ENCODE results near the gene MT3.

DNA sequence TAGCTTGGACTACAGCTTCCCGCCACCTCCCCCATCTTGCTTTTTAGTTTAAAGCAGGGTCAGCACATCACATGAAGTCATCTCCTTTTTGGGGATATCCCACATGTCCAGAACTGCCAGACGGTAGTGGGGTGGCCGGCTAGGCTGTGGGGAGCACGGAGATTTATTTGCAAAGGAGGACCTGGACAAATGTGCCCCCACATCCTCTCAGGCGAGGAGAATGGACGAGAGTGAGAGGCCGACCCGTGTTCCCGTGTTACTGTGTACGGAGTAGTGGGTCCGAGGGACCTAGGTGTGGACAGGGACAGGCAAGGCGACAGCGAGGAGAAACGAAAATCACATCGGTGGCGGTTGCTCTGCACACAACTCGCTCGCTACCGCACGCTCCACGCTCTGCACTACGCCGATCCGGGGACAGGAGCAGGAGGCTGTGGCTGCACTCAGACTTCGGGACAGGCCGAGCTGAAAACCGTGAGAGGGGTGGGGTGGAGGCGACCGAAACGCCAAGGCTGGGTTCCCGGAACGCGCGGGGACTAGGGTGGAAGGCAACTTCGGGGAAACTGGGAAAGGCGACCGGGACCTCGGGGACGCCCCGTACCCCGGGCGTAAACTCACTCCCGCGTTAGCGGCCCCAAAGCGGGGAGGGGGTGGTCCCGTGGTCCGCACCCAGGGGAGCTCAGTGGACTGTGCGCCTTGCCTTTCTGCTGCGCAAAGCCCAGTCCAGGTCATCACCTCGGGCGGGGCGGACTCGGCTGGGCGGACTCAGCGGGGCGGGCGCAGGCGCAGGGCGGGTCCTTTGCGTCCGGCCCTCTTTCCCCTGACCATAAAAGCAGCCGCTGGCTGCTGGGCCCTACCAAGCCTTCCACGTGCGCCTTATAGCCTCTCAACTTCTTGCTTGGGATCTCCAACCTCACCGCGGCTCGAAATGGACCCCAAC is 48.8 kb downstream of the MT3 start, which contains the start of gene MT1A:
- TF ChIP-seq, protein P1, sequence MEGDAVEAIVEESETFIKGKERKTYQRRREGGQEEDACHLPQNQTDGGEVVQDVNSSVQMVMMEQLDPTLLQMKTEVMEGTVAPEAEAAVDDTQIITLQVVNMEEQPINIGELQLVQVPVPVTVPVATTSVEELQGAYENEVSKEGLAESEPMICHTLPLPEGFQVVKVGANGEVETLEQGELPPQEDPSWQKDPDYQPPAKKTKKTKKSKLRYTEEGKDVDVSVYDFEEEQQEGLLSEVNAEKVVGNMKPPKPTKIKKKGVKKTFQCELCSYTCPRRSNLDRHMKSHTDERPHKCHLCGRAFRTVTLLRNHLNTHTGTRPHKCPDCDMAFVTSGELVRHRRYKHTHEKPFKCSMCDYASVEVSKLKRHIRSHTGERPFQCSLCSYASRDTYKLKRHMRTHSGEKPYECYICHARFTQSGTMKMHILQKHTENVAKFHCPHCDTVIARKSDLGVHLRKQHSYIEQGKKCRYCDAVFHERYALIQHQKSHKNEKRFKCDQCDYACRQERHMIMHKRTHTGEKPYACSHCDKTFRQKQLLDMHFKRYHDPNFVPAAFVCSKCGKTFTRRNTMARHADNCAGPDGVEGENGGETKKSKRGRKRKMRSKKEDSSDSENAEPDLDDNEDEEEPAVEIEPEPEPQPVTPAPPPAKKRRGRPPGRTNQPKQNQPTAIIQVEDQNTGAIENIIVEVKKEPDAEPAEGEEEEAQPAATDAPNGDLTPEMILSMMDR (IDR thresholded peaks at IDR 0.05), result no peak
- TF ChIP-seq EP300 (IDR thresholded peaks at IDR 0.05), result no peak

All from gastroesophageal sphincter (tissue), 3 donors.